Measurements from ENCODE around the gene GCLC.
"Not testable (repeated sequence)": the region's sequence is repeated elsewhere in the genome, so short reads cannot be mapped to it uniquely, and the experiment has no call there.

The GCLC gene

GRCh38 chr6:53487080-53487479, 57.8 kb downstream of the GCLC start:
- no peak for DNase-seq

- DNase-seq: no peak
These were observed 58.2 kb downstream of the GCLC start for GRCh38 chr6:53486679-53487078.

- DNase-seq: peak; percentile 88
These were observed 60.2 kb downstream of the GCLC start for GRCh38 chr6:53484476-53485280.

DNA sequence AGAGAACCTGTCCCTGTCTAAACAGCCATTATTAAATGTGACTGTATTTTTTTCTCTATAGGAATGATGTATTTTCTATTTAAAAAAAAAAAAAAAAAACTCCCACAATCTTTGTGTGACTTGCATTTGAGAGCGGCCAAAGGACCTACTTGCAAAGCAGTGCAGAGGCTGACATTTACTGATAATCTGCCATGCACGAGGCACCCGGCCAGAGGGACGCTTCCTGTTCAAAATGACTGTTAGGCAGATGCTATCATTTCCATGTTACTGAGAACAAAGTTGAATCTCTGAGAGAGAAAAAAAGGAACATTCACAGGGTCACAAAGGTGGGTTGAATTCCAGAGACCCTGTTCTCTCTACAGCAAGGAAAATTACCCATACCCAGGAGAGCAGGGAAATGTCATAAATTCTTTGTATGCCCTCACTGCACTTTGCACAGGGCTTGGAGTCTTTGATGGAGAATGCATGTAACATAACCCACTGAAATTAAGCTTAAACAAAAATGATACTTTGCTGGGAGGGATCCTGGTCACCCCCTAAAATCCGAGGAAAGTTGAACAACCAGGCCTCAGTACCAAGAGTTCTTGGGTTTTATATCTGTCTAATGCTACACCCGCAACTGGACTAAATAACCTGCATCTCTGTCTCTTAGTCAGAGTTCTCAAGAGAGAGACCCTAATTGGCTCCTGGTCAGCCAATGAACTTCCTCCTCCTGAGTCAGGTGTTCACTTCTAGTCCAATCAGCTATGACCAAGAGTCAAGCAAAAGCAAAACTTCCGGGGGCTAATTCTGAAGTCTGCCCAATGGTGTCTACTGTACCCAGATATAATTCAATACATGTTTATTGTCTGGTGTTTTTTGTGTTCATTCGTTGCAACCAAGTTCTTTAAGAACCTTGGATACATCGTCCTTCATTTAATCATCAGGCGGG, 61.2 kb downstream of the GCLC start:
- DNase-seq: peak; percentile 43

DNA sequence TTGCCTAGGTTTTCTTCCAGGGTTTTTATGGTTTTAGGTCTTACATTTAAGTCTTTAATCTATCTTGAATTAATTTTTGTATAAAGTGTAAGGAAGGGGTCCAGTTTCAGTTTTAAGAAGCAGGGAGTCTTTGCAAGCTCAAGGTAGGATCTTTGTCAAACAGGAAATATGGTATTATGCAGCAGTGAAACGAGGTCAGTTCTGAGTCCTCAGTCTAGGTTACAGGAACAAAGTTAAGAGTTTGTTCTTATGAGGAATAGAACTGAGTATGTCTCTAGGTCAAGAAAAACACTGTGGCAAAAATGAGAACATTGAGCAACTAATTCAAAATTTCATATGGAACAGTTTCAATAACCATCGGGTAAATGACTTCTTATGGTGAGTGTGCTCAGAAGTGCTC, 63.6 kb downstream of the GCLC start:
- no peak for DNase-seq

DNA sequence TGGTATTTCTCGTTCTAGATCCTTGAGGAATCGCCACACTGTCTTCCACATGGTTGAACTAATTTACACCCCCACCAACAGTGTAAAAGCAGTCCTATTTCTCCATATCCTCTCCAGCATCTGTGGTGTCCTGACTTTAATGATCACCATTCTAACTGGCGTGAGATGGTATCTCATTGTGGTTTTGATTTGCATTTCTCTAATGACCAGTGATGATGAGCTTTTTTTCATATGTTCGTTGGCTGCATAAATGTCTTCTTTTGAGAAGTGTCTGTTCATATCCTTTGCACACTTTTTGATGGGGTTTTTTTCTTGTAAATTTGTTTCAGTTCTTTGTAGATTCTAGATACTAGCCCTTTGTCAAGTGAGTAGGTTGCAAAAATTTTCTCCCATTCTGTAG, 64.1 kb downstream of the GCLC start:
- not testable (repeated sequence) for DNase-seq

DNA sequence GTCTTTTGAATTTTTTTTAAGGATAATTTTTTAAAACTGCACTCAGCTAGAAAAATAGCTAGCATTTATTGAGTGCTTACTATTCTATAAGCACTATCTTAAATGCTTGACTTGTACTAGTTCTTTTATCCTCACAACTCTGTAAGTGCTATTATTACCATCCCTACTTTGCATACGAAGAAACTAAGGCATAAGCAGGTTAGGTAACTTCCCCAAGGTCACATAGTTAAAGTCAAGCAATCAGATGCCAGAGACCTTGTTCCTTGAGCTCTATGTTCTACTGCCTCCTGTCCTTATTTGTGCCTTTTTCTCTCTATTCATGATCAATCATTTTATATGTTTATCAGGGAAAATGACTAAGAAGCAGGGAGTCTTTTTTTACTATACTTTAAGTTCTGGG, 65.0 kb downstream of the GCLC start:
- DNase-seq: no peak

- DNase-seq: no peak
These were observed 67.9 kb downstream of the GCLC start for GRCh38 chr6:53476964-53477363.

DNA sequence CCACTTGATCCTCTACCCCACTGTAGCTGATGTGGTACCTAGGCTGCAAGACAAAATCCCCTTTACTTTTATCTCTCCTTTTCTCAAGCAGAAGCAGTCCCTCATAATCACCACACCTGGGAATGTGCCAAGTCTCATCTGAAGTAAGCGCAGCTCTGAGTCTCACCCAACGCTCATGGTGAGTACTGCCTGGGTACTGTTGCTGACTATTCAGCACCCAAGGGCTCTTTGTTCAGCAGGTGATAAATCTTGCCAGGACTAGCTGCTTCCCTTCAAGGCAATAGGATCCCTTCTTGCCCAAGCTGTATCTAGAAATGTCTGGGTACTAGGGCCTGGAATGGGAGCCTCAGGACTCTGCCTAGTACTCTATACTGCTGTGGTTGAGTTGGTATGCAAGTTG, 70.9 kb downstream of the GCLC start:
- DNase-seq: no peak

DNA sequence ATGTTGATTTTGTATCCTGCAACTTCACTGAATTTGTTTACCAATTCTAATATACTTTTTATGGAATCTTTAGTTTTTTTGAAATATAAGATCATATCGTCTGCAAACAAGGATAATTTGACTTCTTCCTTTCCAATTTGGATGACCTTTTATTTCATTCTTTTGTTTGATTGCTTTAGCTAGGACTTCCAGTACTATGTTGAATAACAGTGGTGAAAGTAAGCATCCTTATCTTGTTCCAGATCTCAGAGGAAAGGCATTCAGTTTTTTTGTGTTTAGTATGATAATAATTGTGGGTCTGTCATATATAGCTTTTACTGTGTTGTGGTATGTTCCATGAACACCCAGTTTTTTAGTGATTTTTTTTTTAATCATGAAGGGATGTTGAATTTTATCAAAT, 75.7 kb downstream of the GCLC start:
- DNase-seq: no peak

DNA sequence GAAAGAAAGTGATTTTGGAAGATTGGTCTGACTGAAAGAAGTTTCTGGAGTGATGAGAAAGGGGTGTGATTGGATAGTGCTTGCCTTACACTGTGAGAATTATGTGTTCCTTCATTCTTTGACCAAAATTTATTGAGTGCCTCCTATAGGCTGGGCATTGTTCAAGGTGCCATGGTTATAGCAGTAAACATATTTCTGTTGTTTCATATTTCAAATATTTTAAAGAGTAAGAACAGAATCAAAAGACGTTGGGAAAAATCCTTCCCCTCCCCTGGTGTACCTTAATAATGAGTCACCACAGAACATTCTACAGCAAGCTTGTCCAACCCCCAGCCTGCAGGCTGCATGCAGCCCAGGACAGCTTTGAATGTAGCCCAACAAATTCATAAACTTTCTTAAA, 78.6 kb downstream of the GCLC start:
- DNase-seq: no peak

DNA sequence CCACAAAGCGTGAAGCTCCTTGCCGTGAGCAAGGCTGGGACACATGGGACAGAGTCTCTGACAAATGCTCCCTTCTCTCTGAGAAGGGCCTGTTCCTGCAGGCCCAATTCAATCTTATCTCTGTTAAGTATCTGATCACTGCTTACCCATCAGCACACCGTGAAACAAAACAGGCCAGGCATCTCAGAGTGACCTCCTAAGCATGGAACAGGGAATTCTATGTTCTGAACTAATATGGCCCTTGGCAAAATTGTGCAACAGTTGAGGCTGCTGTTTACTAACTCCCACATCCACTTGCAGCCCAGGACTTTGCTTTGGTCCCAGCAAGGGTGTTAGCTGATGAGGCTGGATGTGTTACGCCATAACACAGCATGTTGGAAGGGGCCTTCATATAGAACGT, 79.2 kb downstream of the GCLC start:
- DNase-seq: no peak

GRCh38 chr6:53464927-53465460, 79.9 kb downstream of the GCLC start:
- no peak for DNase-seq

GRCh38 chr6:53464483-53464882, 80.4 kb downstream of the GCLC start:
- DNase-seq: no peak

DNA sequence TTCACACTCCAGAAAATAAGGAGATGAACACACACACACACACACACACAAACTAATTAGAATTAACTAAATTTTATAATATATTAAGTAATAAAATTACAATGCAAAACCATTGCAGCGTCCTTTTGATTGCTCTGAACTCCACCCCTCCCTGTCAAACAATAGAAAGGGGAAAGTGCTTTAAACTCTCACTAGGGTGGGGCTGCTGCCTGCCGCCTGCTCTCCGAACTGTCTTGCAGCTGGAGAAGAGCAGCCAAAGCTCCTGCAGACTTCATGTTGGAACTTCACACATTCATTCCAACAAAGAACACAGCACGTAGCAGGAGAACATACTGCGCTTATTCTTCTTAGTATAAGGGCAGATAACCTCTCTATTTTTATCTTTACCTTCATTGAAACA, 83.2 kb downstream of the GCLC start:
- no peak for DNase-seq

GRCh38 chr6:53461041-53461656, 83.8 kb downstream of the GCLC start:
- DNase-seq: no peak

DNA sequence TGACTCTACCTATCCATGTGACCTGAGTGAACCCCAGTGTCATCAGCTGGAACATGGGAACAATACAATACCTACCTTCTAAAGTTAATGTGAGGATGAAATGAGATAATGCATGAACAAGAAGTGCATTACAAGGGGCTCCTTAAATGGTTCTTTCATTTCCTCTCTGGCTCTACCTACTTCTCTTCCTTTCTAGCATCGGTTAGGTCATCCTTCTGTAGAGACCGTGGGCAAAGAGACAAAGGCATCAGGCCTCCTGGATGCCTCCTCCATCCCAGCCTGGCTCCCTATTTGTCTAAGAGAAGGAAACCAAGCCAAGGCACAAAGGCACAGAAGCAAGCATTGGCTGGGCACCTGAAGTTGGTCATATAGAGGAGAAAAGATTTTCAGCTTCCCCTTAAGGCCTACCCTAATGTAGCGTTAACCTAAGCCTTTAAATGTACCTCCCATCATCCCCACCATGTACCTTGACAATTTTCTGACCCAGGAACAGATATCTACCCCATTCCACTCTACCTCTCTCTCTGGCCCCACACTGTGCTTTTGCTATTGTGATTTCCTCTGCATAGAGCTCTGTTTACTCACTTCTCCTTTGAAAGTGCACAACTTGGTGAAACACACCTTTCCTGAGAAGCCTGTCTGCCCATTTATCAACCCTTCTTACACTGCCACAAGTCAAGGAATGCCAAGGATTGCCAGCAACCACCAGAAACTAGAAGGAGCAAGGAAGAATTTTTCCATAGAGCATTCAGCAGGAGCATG, 86.6 kb downstream of the GCLC start:
- DNase-seq: no peak

DNA sequence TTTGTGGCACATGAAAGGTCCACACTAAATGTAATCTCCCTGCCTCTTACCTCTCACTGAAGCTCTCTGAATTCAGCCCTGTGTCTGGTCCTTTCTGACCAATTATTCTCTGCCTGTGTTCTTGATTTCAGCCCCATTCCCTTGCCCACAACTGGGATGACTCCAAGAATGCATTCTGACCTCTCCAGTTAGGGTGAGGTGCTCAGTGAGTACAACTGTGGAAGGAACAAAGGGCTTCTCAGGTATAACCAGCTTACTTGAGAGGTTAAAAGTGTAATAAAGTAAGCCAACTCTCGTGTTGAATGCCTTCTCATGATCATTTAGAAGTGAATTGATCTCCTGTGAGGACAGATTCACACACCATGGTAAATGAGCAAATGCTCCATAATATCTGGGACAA, 88.1 kb downstream of the GCLC start:
- DNase-seq: no peak

DNA sequence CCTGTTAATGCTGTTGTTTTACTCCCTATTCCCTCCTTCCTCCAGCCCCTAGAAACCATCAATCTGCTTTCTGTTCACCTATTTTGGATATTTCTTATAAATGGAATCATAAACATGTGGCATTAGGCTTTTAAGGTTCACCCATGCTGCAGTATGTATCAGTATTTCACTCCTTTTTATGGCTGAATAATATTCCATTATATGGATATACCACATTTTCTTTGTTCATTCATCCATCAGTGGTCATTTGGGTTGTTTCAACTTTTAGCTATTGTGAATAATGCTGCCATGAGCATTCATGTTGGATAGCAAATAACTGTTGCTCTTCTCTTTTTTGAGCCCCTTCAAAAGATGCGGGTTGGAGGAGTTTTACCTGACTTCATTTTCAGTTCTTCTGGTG, 89.2 kb downstream of the GCLC start:
- DNase-seq: no peak

GRCh38 chr6:53451165-53451564, 93.7 kb downstream of the GCLC start:
- DNase-seq: no peak

GRCh38 chr6:53447865-53448264, 97.0 kb downstream of the GCLC start:
- no peak for DNase-seq
